ENCODE results near the gene GNB3. TPM values are rescaled to one million over a fixed set of nuclear protein-coding genes. Genes with fewer than 3 reads are reported as not detected.
A peak's percentile ranks its signal among the peaks of the same experiment; 100 is the strongest.
"Not testable (repeated sequence)": the region's sequence is repeated elsewhere in the genome, so short reads cannot be mapped to it uniquely, and the experiment has no call there.

Gene GNB3
- total and polyA plus RNA-seq, 8 donors = 0.89 to 12.6 (median 1.8) TPM

- FAIRE-seq (no peak), ATAC-seq (peak; percentile 4 to 22 (median 9)), DNase-seq (peak in 1 of 6 donors; percentile 37)
- Histone ChIP-seq H3K9me3 (no peaks in the 10 kb centered on the region), H3K27ac (peak overlapping the region; percentile 82 to 99 (median 92)), H3K4me1 (peaks cover 6 to 25% (median 14%) of the 10 kb centered on the region in 3 donors), H3K27me3 (no peaks in the 10 kb centered on the region), H3K4me3 (peak overlapping the region; percentile 91 to 100 (median 98)), H3K36me3 (peaks cover 0 to 13% (median 0%) of the 10 kb centered on the region in 3 donors)
- WGBS, 2 donors = 1 to 2% methylated on average over 33 of the region's 33 CpGs
- no peak for TF ChIP-seq CTCF (IDR thresholded peaks at IDR 0.05)
- intact Hi-C loops (cut with DNase I) = no loop called here
Observed at GRCh38 chr12:6866920-6867412, 26.2 kb downstream of the GNB3 start.

- Histone ChIP-seq H3K27ac (peak within 1 kb of the TSS; percentile 82 to 99 (median 92)), H3K27me3 (no peaks in the 10 kb centered on the region), H3K9me3 (no peaks in the 10 kb centered on the region), H3K4me3 (peak within 1 kb of the TSS; percentile 91 to 100 (median 98)), H3K4me1 (peaks cover 9 to 27% (median 14%) of the 10 kb centered on the region in 3 donors), H3K36me3 (peaks cover 0 to 13% (median 0%) of the 10 kb centered on the region in 3 donors)
- no peak for TF ChIP-seq CTCF (IDR thresholded peaks at IDR 0.05)
- DNase-seq (peak; percentile 80 to 94 (median 89)), FAIRE-seq (no peak), ATAC-seq (peak; percentile 86 to 90 (median 88))
- intact Hi-C loops (cut with DNase I) = no loop called here
- WGBS, 2 donors = 0% methylated on average over 53 to 86 of the region's 86 CpGs
Observed at GRCh38 chr12:6867413-6868210, 26.9 kb downstream of the GNB3 start, which contains the start of gene TPI1. Gene TPI1 (plus strand): TSS chr12:6867531. CDS start chr12:6867567, 36 bp downstream.

- Histone ChIP-seq H3K27ac (peak overlapping the region; percentile 82 to 99 (median 92)), H3K4me3 (peak overlapping the region; percentile 91 to 100 (median 98)), H3K36me3 (peaks cover 0 to 11% (median 0%) of the 10 kb centered on the region in 3 donors), H3K4me1 (peaks cover 9 to 27% (median 14%) of the 10 kb centered on the region in 3 donors), H3K9me3 (no peaks in the 10 kb centered on the region), H3K27me3 (no peaks in the 10 kb centered on the region)
- FAIRE-seq (no peak), ATAC-seq (peak in 3 of 4 donors; percentile 0 to 1 (median 0)), DNase-seq (peak in 1 of 6 donors; percentile 37)
- 7 to 10% methylated on average over 20 to 22 of the region's 22 CpGs for WGBS, 2 donors
- no peak for TF ChIP-seq CTCF (IDR thresholded peaks at IDR 0.05)
- intact Hi-C loops (cut with DNase I) = no loop called here
Observed at GRCh38 chr12:6868211-6869048, 27.7 kb downstream of the GNB3 start.

GRCh38 chr12:6869049-6870021 lies 28.6 kb downstream of the GNB3 start:
- ATAC-seq (peak in 3 of 4 donors; percentile 21 to 31 (median 24)), FAIRE-seq (no peak), DNase-seq (peak; percentile 75 to 91 (median 86))
- no peaks in the 10 kb centered on the region for H3K9me3 ChIP-seq
- H3K4me3 ChIP-seq = peak overlapping the region in 1 of 4 donors; percentile 100
- 19 to 20% methylated on average over 12 of the region's 12 CpGs for WGBS, 2 donors
- peak overlapping the region in 2 of 4 donors; percentile 10 to 99 for H3K27ac ChIP-seq
- peaks cover 9 to 27% (median 14%) of the 10 kb centered on the region in 3 donors for H3K4me1 ChIP-seq
- H3K36me3 ChIP-seq = peaks cover 0 to 11% (median 0%) of the 10 kb centered on the region in 3 donors
- intact Hi-C loops (cut with DNase I) = no loop called here
- H3K27me3 ChIP-seq = no peaks in the 10 kb centered on the region
- TF ChIP-seq CTCF (IDR thresholded peaks at IDR 0.05) = peak; percentile 87 to 96 (median 93)

GRCh38 chr12:6870304-6870703 lies 29.6 kb downstream of the GNB3 start:
- intact Hi-C loops (cut with DNase I); H3K27ac ChIP-seq; DNase-seq; H3K27me3 ChIP-seq; ATAC-seq; H3K9me3 ChIP-seq; FAIRE-seq; H3K4me3 ChIP-seq: not testable (repeated sequence)
- H3K36me3 ChIP-seq = peaks cover 0 to 11% (median 0%) of the 10 kb centered on the region in 3 donors
- peaks cover 9 to 27% (median 14%) of the 10 kb centered on the region in 3 donors for H3K4me1 ChIP-seq
- 51 to 59% methylated on average over 4 of the region's 4 CpGs for WGBS, 2 donors

Measured in pancreas (tissue), 10 donors.